Left renal pelvis (tissue), 4 donors: ENCODE data around the gene CD79A. TPM values are rescaled to one million over a fixed set of nuclear protein-coding genes. Genes with fewer than 3 reads are reported as not detected.

ENCODE experiments used
- DNase-seq, 4 donors: peaks; one replicate each; pipeline ENCODE4 v3.0.0-alpha.2; 2013; ENCODE audit warnings: low read depth in 4 of 4, low spot score in 3 of 4
- polyA plus RNA-seq, 4 donors: library from polyadenylated mRNA; unstranded; fragments of 120-200 nt; gene quantifications; one replicate each; pipeline ENCODE4 v1.2.1, GENCODE V29; 2013; ENCODE audit not compliant: insufficient read length in 4 of 4

CD79A gene
- polyA plus RNA-seq, 4 donors = 0.62 to 2.3 (median 0.94) TPM

DNA sequence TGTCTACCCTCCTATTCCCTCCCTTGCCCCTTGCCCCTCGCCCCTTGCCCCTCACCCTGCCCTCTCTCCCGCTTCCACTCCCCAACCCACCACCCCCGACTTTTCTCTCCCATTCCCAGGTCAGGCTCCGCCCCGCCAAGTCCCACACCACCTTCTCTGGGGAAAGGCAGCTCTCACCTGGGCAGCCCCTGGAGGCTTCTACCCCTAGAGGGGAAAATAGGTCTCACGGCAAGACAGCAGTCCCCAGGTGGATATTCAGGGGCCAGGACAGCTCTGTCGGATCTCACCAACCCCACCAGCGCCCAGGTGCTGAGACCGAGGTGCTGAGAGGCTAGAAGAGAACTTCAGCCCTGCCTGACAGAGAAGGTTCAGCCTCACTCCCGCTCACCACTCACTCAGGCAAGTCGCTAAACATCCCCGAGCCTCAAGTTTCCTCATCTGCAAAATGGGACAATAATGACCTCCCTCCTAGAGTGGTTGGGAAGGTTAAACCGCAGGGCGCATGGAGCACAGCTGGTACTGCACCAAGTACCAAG, 52.5 kb downstream of the CD79A start:
- DNase-seq = no peak

DNA sequence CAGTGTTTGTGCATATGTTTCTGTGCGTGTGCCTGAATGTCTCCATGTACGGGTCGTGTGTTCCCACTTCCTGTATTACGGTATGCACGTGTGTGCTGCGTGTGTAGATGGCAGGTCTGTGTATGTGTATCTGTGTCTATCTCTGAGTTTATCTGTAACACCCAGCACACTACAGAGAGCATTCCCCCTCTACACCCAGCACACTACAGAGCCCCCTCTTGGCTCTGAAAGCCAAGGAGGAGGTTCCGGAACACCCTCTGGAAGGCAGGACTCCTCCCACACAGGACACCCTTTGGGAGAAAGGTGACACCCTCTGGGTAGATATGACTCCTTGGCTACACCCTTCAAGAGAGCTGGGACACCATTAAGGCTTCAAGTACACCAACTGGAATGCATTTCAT, 53.2 kb downstream of the CD79A start:
- DNase-seq = no peak

Other genes with a start within 250 kb of the CD79A start
- gene CEACAM7, start 189.0 kb upstream of the CD79A start, polyA plus RNA-seq = not detected
- under 1 TPM; 0.06 to 0.57 (median 0.09) TPM for gene CEACAM5, start 168.7 kb upstream of the CD79A start, polyA plus RNA-seq
- under 1 TPM in 3 of 4 donors, not detected in 1; 0.11 to 0.26 (median 0.18) TPM for gene CEACAM6, start 121.7 kb upstream of the CD79A start, polyA plus RNA-seq
- under 1 TPM in 1 of 4 donors, not detected in 3; 0.22 TPM for gene CEACAM3, start 80.7 kb upstream of the CD79A start, polyA plus RNA-seq
- not detected for gene LYPD4, start 32.6 kb upstream of the CD79A start, polyA plus RNA-seq
- gene DMRTC2, start 32.2 kb upstream of the CD79A start, polyA plus RNA-seq = not detected
- 1,000 to 10,000 TPM; 1,157 to 1,791 (median 1,238) TPM for gene RPS19, start 17.0 kb upstream of the CD79A start, polyA plus RNA-seq
- gene ARHGEF1, start 5.9 kb downstream of the CD79A start, polyA plus RNA-seq = 10 to 100 TPM; 38.2 to 63.3 (median 45.9) TPM
- under 1 TPM in 3 of 4 donors, not detected in 1; 0.14 to 0.27 (median 0.16) TPM for gene ERFL, start 51.2 kb downstream of the CD79A start, polyA plus RNA-seq
- gene RABAC1, start 82.0 kb downstream of the CD79A start, polyA plus RNA-seq = 10 to 100 TPM; 58.5 to 87.5 (median 69.5) TPM
- under 1 TPM in 3 of 4 donors, not detected in 1; 0.26 to 0.69 (median 0.60) TPM for gene ATP1A3, start 117.0 kb downstream of the CD79A start, polyA plus RNA-seq
- 10 to 100 TPM; 18.3 to 30.7 (median 21.4) TPM for gene GRIK5, start 192.9 kb downstream of the CD79A start, polyA plus RNA-seq
- 10 to 100 TPM; 12.4 to 16.9 (median 12.9) TPM for gene ZNF574, start 198.9 kb downstream of the CD79A start, polyA plus RNA-seq